ENCODE results near the gene FSTL4. TPM values are rescaled to one million over a fixed set of nuclear protein-coding genes. Genes with fewer than 3 reads are reported as not detected.

Gene FSTL4
- total RNA-seq, 1 experiment from 2014 or later: 0.12 TPM

DNA sequence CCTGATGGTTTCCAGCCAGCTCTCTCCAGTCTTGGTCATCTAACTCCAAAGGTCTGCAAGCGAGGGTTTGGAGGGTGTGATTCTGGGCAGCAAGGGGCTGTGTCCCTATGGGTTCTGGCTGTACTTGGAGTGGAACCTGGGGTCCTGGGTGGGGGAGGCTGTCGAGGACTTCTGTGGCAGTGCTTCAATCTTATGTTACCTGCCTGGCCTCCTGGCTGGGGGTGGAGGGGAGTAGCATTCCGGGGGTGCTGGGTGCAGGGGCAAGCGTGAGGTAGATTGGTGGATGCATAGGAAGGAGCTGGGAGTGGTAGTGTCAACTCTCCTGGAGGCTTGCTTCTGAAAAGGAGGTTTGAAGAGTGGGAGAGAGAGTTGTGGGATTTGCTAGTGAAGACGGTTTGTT, 417.1 kb downstream of the FSTL4 start:
- BruUV-seq (replicated peaks): no TSS peak
- H3K27me3 Mint-ChIP-seq (ENCODE audit: insufficient read depth, unreplicated experiment): no peaks in the 10 kb centered on the region

DNA sequence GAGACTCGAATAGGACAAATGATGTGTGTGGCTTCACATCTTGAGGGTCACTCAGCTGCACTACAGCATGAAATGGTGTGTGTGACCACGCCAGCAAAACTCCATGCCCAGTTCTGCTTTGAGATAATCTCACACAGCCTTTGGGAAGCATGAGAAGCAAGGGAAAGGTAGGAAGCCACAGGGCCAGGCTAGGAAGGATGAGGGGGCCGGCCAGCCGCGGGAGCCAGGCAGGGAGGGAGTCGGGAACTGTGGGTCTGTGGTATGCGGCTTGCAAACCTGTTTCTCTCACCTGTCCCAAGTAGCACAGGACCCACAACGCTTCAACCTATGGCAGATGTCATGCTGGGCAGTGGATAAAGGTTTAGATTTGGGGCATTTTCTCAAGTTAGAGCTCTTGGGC, 418.5 kb downstream of the FSTL4 start:
- intact Hi-C loops (cut with micrococcal nuclease): no loop called here
- no peaks in the 10 kb centered on the region for H3K27me3 Mint-ChIP-seq (ENCODE audit: insufficient read depth, unreplicated experiment)
- TF ChIP-seq, protein P1, sequence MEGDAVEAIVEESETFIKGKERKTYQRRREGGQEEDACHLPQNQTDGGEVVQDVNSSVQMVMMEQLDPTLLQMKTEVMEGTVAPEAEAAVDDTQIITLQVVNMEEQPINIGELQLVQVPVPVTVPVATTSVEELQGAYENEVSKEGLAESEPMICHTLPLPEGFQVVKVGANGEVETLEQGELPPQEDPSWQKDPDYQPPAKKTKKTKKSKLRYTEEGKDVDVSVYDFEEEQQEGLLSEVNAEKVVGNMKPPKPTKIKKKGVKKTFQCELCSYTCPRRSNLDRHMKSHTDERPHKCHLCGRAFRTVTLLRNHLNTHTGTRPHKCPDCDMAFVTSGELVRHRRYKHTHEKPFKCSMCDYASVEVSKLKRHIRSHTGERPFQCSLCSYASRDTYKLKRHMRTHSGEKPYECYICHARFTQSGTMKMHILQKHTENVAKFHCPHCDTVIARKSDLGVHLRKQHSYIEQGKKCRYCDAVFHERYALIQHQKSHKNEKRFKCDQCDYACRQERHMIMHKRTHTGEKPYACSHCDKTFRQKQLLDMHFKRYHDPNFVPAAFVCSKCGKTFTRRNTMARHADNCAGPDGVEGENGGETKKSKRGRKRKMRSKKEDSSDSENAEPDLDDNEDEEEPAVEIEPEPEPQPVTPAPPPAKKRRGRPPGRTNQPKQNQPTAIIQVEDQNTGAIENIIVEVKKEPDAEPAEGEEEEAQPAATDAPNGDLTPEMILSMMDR (IDR thresholded peaks at IDR 0.05; ENCODE audit: unreplicated experiment): no peak
- H3K4me3 Mint-ChIP-seq (ENCODE audit: unreplicated experiment): no peak overlapping the region
- H3K27ac Mint-ChIP-seq (ENCODE audit: low read depth, unreplicated experiment): no peak overlapping the region
- H3K4me1 Mint-ChIP-seq (ENCODE audit: insufficient read depth, unreplicated experiment): no peaks in the 10 kb centered on the region
- no peak for DNase-seq (ENCODE audit: unreplicated experiment)
- H3K9me3 Mint-ChIP-seq (ENCODE audit: unreplicated experiment): no peaks in the 10 kb centered on the region
- ChIA-PET POLR2A (interaction anchor here (1.1 to 1.6 kb wide), 2 partner anchors 13 to 16 kb away, joined by 3 to 4 read pairs; no protein-coding TSS in a partner anchor), CTCF (no interaction called here)
- no TSS peak for BruUV-seq (replicated peaks)
- no peaks in the 10 kb centered on the region for H3K36me3 Mint-ChIP-seq (ENCODE audit: insufficient read depth, unreplicated experiment)

More for the DNA sequence above, 417.1 kb downstream of the FSTL4 start:
- intact Hi-C loops (cut with micrococcal nuclease): no loop called here
- ChIA-PET POLR2A (no interaction called here), CTCF (no interaction called here)
- no peak for DNase-seq (ENCODE audit: unreplicated experiment)
- Mint-ChIP-seq H3K9me3 (ENCODE audit: unreplicated experiment) (no peaks in the 10 kb centered on the region), H3K4me3 (ENCODE audit: unreplicated experiment) (no peak overlapping the region), H3K27ac (ENCODE audit: low read depth, unreplicated experiment) (no peak overlapping the region), H3K4me1 (ENCODE audit: insufficient read depth, unreplicated experiment) (no peaks in the 10 kb centered on the region), H3K36me3 (ENCODE audit: insufficient read depth, unreplicated experiment) (no peaks in the 10 kb centered on the region)
- TF ChIP-seq, protein P1 (IDR thresholded peaks at IDR 0.05; ENCODE audit: unreplicated experiment): no peak

DNA sequence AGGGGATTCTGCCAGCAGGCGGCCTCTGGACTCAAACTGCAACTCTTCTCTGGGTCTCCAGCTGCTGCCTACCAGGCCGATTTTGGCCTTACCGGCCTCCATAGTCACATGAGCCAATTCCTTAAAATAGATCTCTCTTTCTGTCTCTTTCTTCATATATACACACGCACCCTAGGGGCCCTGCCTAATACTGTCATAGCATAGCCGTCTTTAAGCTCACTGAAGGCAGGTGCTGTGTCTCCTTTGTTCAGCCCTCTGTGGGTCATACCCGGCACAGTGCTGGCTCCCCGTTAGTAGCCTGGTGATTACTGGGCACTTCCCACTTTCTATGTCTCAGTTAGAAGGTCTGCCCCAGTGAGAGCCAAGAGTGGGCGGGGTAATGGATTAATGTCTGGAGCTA, 419.6 kb downstream of the FSTL4 start:
- CTCF ChIA-PET: interaction anchor here (0.6 to 1.5 kb wide), 4 partner anchors 81 to 1174 kb away, joined by 3 to 5 read pairs (median 4); partner anchors contain the start of gene CDKL3

DNA sequence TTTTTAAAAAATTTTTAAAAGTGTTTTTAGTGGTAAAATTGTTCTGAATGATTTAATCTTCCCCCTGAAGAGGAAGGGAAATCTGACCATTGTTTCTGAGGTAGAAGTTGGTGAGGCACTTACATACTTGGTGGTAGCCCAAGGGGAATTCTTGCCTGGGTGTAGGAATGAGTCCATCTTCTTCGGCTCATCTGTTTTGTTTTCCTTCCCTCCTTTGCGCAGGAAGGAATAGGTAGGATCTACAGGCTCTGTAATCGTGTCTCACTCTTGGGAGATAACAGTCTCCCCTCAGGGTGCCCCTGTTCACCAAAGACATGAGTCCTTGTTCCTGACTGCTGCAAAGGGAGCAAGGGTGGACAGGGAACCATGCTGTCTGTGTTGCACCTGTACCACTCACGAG, 422.5 kb downstream of the FSTL4 start:
- POLR2A ChIA-PET: interaction anchor here (0.6 kb wide), 1 partner anchor 19 kb away, joined by 3 read pairs; no protein-coding TSS in a partner anchor

More for the DNA sequence above, 419.6 kb downstream of the FSTL4 start:
- Mint-ChIP-seq H3K36me3 (ENCODE audit: insufficient read depth, unreplicated experiment) (no peaks in the 10 kb centered on the region), H3K9me3 (ENCODE audit: unreplicated experiment) (no peaks in the 10 kb centered on the region), H3K27me3 (ENCODE audit: insufficient read depth, unreplicated experiment) (no peaks in the 10 kb centered on the region), H3K4me3 (ENCODE audit: unreplicated experiment) (no peak overlapping the region), H3K4me1 (ENCODE audit: insufficient read depth, unreplicated experiment) (no peaks in the 10 kb centered on the region), H3K27ac (ENCODE audit: low read depth, unreplicated experiment) (no peak overlapping the region)
- POLR2A ChIA-PET: interaction anchor here (1.6 kb wide), 1 partner anchor 17 kb away, joined by 4 read pairs; no protein-coding TSS in a partner anchor
- BruUV-seq (replicated peaks): no TSS peak
- TF ChIP-seq, protein P1 (IDR thresholded peaks at IDR 0.05; ENCODE audit: unreplicated experiment): no peak
- intact Hi-C loops (cut with micrococcal nuclease): no loop called here
- no peak for DNase-seq (ENCODE audit: unreplicated experiment)

More for the DNA sequence above, 422.5 kb downstream of the FSTL4 start:
- CTCF ChIA-PET: no interaction called here
- TF ChIP-seq, protein P1 (IDR thresholded peaks at IDR 0.05; ENCODE audit: unreplicated experiment): no peak
- DNase-seq (ENCODE audit: unreplicated experiment): no peak
- no peaks in the 10 kb centered on the region for H3K4me1 Mint-ChIP-seq (ENCODE audit: insufficient read depth, unreplicated experiment)
- no peak overlapping the region for H3K4me3 Mint-ChIP-seq (ENCODE audit: unreplicated experiment)
- no peaks in the 10 kb centered on the region for H3K27me3 Mint-ChIP-seq (ENCODE audit: insufficient read depth, unreplicated experiment)
- H3K9me3 Mint-ChIP-seq (ENCODE audit: unreplicated experiment): no peaks in the 10 kb centered on the region
- intact Hi-C loops (cut with micrococcal nuclease): no loop called here
- no peaks in the 10 kb centered on the region for H3K36me3 Mint-ChIP-seq (ENCODE audit: insufficient read depth, unreplicated experiment)
- no peak overlapping the region for H3K27ac Mint-ChIP-seq (ENCODE audit: low read depth, unreplicated experiment)
- BruUV-seq (replicated peaks): no TSS peak
